Psoas muscle (tissue), 8 donors: ENCODE measurements around the gene GRID2. TPM values are rescaled to one million over a fixed set of nuclear protein-coding genes. Genes with fewer than 3 reads are reported as not detected.

Experiments used
- ATAC-seq, 4 donors: fragments of 200-7000 bp; cut with Tn5 transposase; one replicate each; pipeline ENCODE4 v1.9.1; 2020; ENCODE audit warnings: moderate library complexity in 3 of 4, mild to moderate bottlenecking in 2 of 4
- DNase-seq, 2 donors: peaks; one replicate each; pipeline ENCODE4 v3.0.0-alpha.2; 2020
- H3K27ac ChIP-seq: fragments of 200-600 bp; one replicate; pipeline ENCODE4 v1.8.0; 2022
- H3K27me3 ChIP-seq, 3 donors: fragments of 200-600 bp in 1 of 3; one replicate each; pipeline versions ENCODE4 v1.6.1 to v1.8.0; 2013 to 2022; ENCODE audit warnings: low read length in 2 of 3, mild to moderate bottlenecking in 2 of 3, moderate library complexity in 1 of 3; ENCODE audit not compliant: insufficient read depth in 3 of 3
- H3K36me3 ChIP-seq, 2 donors: fragments of 200-600 bp in 1 of 2; one replicate each; pipeline versions ENCODE4 v1.6.1 to v1.8.0; 2013 to 2022; ENCODE audit warnings: low read depth in 1 of 2, mild to moderate bottlenecking in 1 of 2, moderate library complexity in 1 of 2; ENCODE audit not compliant: insufficient read depth in 1 of 2
- H3K4me1 ChIP-seq: fragments of 200-600 bp; one replicate; pipeline ENCODE4 v1.8.0; 2022
- H3K4me3 ChIP-seq: fragments of 200-600 bp; one replicate; pipeline ENCODE4 v1.8.0; 2022; ENCODE audit warnings: mild to moderate bottlenecking
- H3K9me3 ChIP-seq: fragments of 200-600 bp; one replicate; pipeline ENCODE4 v1.8.0; 2022
- CTCF ChIP-seq: fragments of 200-600 bp; IDR thresholded peaks from one replicate; pipeline ENCODE4 v1.8.0; 2022; ENCODE audit warnings: antibody characterized with exemption
- WGBS, 3 donors: extraction: QIAGEN DNeasy Blood & Tissue Kit; methylation state at CpG; one replicate each; pipeline versions ENCODE4 v1.1.6 to v1.1.7; 2013; 5-methylcytosine and 5-hydroxymethylcytosine counted together
- intact Hi-C, 2 donors: fragments of 100-400 bp; cut with DNase I; formaldehyde crosslinking; loops; one replicate each; pipeline versions ENCODE4 v1.11.0 to v1.14.2; 2022
- polyA plus RNA-seq, 3 donors: library from polyadenylated mRNA; stranded (reverse); fragments of 200-250 nt; gene quantifications; one replicate each; pipeline ENCODE4 v1.2.3, GENCODE V29; 2013
- total RNA-seq, 4 donors: library from RNA; stranded (reverse); fragmentation: NEBNext Ultra II Directional in 2 of 4; extraction: Animal tissue kit (Norgen Biotek cat#: 25700) in 2 of 4; gene quantifications; one replicate each; pipeline versions ENCODE4 v1.2.1 to v1.2.4, GENCODE V29; 2021 to 2023
- donor health status: healthy with polysubstance abuse.
- donor health status: DM: no; HTN: no; CAD: no; lungs with moderate emphysema.
- donor health status: Bipolar disorder and iron deficiency.
- donor health status: healthy.
- donor health status: DM: yes; HTN: yes; CAD: no.
- donor health status: DM: no; HTN: no; CAD: no.
- donor health status: DM: no; HTN: no; CAD: no.
- donor health status: DM: yes; HTN: yes; CAD: no.

Gene GRID2
- total and polyA plus RNA-seq, 7 donors = not detected

GRCh38 chr4:92992758-92993157 is 689.0 kb downstream of the GRID2 start:
- H3K27ac ChIP-seq = no peak overlapping the region
- ATAC-seq (no peak), DNase-seq (no peak)
- H3K36me3 ChIP-seq = no peaks in the 10 kb centered on the region
- no peaks in the 10 kb centered on the region for H3K4me1 ChIP-seq
- no peaks in the 10 kb centered on the region for H3K27me3 ChIP-seq
- intact Hi-C loops = no loop called here
- no peak for TF ChIP-seq CTCF
- no peaks in the 10 kb centered on the region for H3K9me3 ChIP-seq
- WGBS, 3 donors = 47 to 52% (median 52%) methylated on average over 4 of the region's 4 CpGs
- H3K4me3 ChIP-seq = no peak overlapping the region

GRCh38 chr4:92994727-92995126 is 691.0 kb downstream of the GRID2 start:
- intact Hi-C loops = no loop called here
- H3K4me3 ChIP-seq = no peak overlapping the region
- no peaks in the 10 kb centered on the region for H3K9me3 ChIP-seq
- ATAC-seq (no peak), DNase-seq (no peak)
- no peak for TF ChIP-seq CTCF
- no peaks in the 10 kb centered on the region for H3K36me3 ChIP-seq
- H3K4me1 ChIP-seq = no peaks in the 10 kb centered on the region
- WGBS, 3 donors = 67 to 78% (median 78%) methylated on average over 2 of the region's 2 CpGs
- H3K27me3 ChIP-seq = no peaks in the 10 kb centered on the region
- no peak overlapping the region for H3K27ac ChIP-seq

GRCh38 chr4:92996533-92996932 is 692.8 kb downstream of the GRID2 start:
- no peaks in the 10 kb centered on the region for H3K9me3 ChIP-seq
- ATAC-seq (no peak), DNase-seq (no peak)
- 73 to 79% (median 79%) methylated on average over 2 of the region's 2 CpGs for WGBS, 3 donors
- H3K36me3 ChIP-seq = no peaks in the 10 kb centered on the region
- H3K4me3 ChIP-seq = no peak overlapping the region
- H3K27me3 ChIP-seq = no peaks in the 10 kb centered on the region
- no peak for TF ChIP-seq CTCF
- no peak overlapping the region for H3K27ac ChIP-seq
- intact Hi-C loops = no loop called here
- no peaks in the 10 kb centered on the region for H3K4me1 ChIP-seq

- DNase-seq (no peak), ATAC-seq (no peak)
- no peak for TF ChIP-seq CTCF
- no peaks in the 10 kb centered on the region for H3K9me3 ChIP-seq
- no peaks in the 10 kb centered on the region for H3K27me3 ChIP-seq
- H3K27ac ChIP-seq = no peak overlapping the region
- no peaks in the 10 kb centered on the region for H3K36me3 ChIP-seq
- intact Hi-C loops = no loop called here
- H3K4me3 ChIP-seq = no peak overlapping the region
- H3K4me1 ChIP-seq = no peaks in the 10 kb centered on the region
Observed at GRCh38 chr4:93000910-93001309, 697.1 kb downstream of the GRID2 start.

- intact Hi-C loops = no loop called here
- no peak overlapping the region for H3K4me3 ChIP-seq
- TF ChIP-seq CTCF = no peak
- no peaks in the 10 kb centered on the region for H3K9me3 ChIP-seq
- H3K27me3 ChIP-seq = no peaks in the 10 kb centered on the region
- ATAC-seq = no peak
- H3K4me1 ChIP-seq = no peaks in the 10 kb centered on the region
- H3K27ac ChIP-seq = no peak overlapping the region
- no peak for DNase-seq
- H3K36me3 ChIP-seq = no peaks in the 10 kb centered on the region
- 59 to 74% (median 68%) methylated on average over 4 of the region's 4 CpGs for WGBS, 3 donors
Observed at GRCh38 chr4:93002240-93002639, 698.5 kb downstream of the GRID2 start.
